Left lung (tissue), 10 donors: ENCODE data around the gene PTGDS. TPM values are rescaled to one million over a fixed set of nuclear protein-coding genes. Genes with fewer than 3 reads are reported as not detected.

ENCODE experiments used
- ATAC-seq: fragments of 200-7000 bp; cut with Tn5 transposase; one replicate; pipeline ENCODE4 v1.9.1; 2020; ENCODE audit warnings: moderate library complexity
- DNase-seq, 4 donors: peaks; one replicate each; pipeline ENCODE4 v3.0.0-alpha.2; 2013 to 2020
- H3K27ac ChIP-seq, 2 donors: fragments of 200-600 bp; sonication (generic) in 1 of 2; one replicate each; pipeline versions ENCODE4 v1.5.0 to v1.8.0; 2020 to 2021
- H3K27me3 ChIP-seq, 2 donors: fragments of 200-600 bp; sonication (generic) in 1 of 2; one replicate each; pipeline versions ENCODE4 v1.5.0 to v1.8.0; 2020 to 2021
- H3K36me3 ChIP-seq, 2 donors: fragments of 200-600 bp; sonication (generic) in 1 of 2; one replicate each; pipeline versions ENCODE4 v1.5.0 to v1.8.0; 2020 to 2021
- H3K4me1 ChIP-seq, 2 donors: fragments of 200-600 bp; one replicate each; pipeline ENCODE4 v1.8.0; 2021
- H3K4me3 ChIP-seq, 2 donors: fragments of 200-600 bp; sonication (generic) in 1 of 2; one replicate each; pipeline versions ENCODE4 v1.5.0 to v1.8.0; 2020 to 2021; ENCODE audit warnings: mild to moderate bottlenecking in 1 of 2
- H3K9me3 ChIP-seq, 2 donors: fragments of 200-600 bp; sonication (generic) in 1 of 2; one replicate each; pipeline versions ENCODE4 v1.5.0 to v1.8.0; 2020 to 2021
- intact Hi-C, 2 donors: fragments of 100-400 bp; cut with DNase I; formaldehyde crosslinking; loops; one replicate each; pipeline versions ENCODE4 v1.11.2 to v1.14.2; 2022
- polyA plus RNA-seq, 6 donors: library from polyadenylated mRNA; unstranded; fragments of 120-200 nt; gene quantifications; one replicate each; pipeline ENCODE4 v1.2.1, GENCODE V29; 2013; ENCODE audit not compliant: insufficient read length in 6 of 6
- total RNA-seq, 2 donors: library from RNA; stranded (reverse); fragmentation: NEBNext Ultra II Directional; extraction: Animal tissue kit (Norgen Biotek cat#: 25700); gene quantifications; one replicate each; pipeline ENCODE4 v1.2.1, GENCODE V29; 2021
- TF ChIP-seq, protein P1 (sequence below), 2 donors: fragments of 200-600 bp; sonication (generic) in 1 of 2; IDR thresholded peaks; one replicate each; pipeline versions ENCODE4 v1.5.0 to v1.8.0; 2021; ENCODE audit warnings: antibody characterized with exemption in 2 of 2
- donor health status: DM: no; HTN: yes; CAD: no.
- donor health status: DM: no; HTN: no; CAD: no.

Gene PTGDS
- total and polyA plus RNA-seq, 8 donors: 23.7 to 137 (median 37.7) TPM

DNA sequence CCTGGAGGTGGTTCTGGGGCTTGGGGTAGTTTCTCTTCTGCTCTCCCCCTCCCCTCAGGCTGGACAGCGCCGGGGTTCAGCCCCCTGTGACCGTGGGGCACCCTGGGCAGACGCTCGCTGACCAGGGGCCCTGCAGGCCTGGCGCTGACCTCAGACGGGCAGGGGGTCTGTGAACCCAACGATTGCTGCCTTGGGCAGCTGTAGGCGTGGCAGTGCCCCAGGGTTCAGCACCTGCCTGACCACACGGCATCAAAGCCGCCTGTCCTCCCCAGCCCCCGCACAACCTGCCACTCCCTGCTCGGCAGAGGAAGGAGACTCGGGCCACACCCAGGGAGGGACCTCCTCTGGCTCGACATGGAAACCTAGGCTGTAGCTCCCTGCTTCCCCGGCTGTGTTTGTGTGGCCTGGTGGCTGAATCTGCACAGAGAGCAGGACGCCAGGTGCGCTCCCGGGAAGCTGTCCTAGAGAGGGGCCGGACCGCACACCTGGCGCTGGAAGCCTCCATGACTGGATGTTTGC lies 13.1 kb upstream of the PTGDS start:
- H3K36me3 ChIP-seq: no peaks in the 10 kb centered on the region
- DNase-seq (no peak), ATAC-seq (no peak)
- H3K4me3 ChIP-seq: no peak overlapping the region
- peaks cover 0 to 20% of the 10 kb centered on the region in 2 donors for H3K4me1 ChIP-seq
- no peaks in the 10 kb centered on the region for H3K9me3 ChIP-seq
- H3K27ac ChIP-seq: no peak overlapping the region
- intact Hi-C loops: no loop called here
- TF ChIP-seq, protein P1, sequence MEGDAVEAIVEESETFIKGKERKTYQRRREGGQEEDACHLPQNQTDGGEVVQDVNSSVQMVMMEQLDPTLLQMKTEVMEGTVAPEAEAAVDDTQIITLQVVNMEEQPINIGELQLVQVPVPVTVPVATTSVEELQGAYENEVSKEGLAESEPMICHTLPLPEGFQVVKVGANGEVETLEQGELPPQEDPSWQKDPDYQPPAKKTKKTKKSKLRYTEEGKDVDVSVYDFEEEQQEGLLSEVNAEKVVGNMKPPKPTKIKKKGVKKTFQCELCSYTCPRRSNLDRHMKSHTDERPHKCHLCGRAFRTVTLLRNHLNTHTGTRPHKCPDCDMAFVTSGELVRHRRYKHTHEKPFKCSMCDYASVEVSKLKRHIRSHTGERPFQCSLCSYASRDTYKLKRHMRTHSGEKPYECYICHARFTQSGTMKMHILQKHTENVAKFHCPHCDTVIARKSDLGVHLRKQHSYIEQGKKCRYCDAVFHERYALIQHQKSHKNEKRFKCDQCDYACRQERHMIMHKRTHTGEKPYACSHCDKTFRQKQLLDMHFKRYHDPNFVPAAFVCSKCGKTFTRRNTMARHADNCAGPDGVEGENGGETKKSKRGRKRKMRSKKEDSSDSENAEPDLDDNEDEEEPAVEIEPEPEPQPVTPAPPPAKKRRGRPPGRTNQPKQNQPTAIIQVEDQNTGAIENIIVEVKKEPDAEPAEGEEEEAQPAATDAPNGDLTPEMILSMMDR (IDR thresholded peaks at IDR 0.05): no peak
- peaks cover 0 to 8% of the 10 kb centered on the region in 2 donors for H3K27me3 ChIP-seq

DNA sequence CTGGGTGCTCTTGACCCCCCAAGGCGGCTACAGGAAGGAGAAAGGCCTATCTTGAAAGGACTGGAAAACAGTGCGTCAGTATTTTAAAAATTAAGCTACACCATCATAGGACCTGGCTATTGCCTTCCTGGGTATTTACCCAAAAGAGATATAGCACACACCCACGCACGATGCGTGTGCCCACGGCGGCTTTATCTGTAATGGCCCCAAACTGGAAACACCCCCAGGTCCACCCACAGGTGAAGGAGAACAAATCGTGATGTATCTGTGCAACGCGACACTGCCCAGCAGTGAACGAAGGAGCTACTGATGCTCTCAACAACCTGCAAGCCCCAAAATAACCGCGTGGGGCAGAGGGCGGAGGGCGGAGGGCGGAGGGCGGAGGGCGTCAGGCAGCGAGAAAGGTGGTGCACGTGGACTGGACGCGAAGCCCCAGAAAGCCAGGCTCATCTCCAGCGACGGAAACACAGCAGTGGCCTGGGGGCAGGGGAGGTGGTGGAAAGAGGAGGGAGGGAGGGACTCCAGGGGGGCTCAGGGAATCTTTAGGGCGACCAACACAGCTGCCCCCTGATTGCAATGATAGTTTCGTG lies 12.4 kb upstream of the PTGDS start:
- H3K4me3 ChIP-seq: no peak overlapping the region
- DNase-seq (no peak), ATAC-seq (no peak)
- H3K9me3 ChIP-seq: no peaks in the 10 kb centered on the region
- peaks cover 0 to 13% of the 10 kb centered on the region in 2 donors for H3K4me1 ChIP-seq
- no peaks in the 10 kb centered on the region for H3K36me3 ChIP-seq
- no peak overlapping the region for H3K27ac ChIP-seq
- TF ChIP-seq, protein P1 (IDR thresholded peaks at IDR 0.05): no peak
- intact Hi-C loops: no loop called here
- peaks cover 0 to 8% of the 10 kb centered on the region in 2 donors for H3K27me3 ChIP-seq

DNA sequence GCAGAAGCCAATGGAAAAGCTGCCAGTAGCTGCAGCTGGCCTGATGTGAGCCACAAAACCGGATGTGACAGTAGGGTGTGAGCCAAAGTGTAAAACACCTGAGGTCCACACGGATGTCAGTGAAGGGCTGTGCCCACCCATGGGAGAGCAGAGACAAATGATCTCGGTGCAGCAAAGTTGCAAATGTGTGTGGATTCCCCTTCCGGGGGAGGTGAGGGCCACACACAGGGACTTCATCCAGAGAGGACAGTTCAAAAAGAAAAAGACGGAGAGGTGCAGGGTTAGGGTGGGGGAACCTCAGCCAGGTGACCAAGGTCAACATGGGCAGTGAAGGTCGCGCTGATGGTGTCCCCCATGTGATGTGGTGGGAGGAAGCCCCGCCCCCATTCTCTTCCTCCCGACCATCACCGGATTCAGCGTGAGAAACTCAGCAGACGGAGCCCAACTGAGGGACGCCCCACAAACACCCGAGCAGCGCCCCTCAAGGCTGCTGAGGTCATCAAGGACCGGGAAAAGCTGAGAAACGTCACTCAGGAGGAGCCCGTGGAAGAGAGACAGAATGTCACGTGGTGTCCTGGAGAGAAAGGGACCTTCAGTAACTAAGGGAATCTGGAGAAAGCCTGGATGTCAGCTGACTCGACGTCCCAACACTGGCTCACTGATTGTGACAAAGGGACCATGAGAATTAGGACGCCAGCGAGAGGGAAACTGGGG lies 11.4 kb upstream of the PTGDS start:
- H3K9me3 ChIP-seq: no peaks in the 10 kb centered on the region
- DNase-seq (no peak), ATAC-seq (no peak)
- TF ChIP-seq, protein P1 (IDR thresholded peaks at IDR 0.05): no peak
- no peak overlapping the region for H3K27ac ChIP-seq
- no peaks in the 10 kb centered on the region for H3K36me3 ChIP-seq
- H3K27me3 ChIP-seq: peaks cover 0 to 8% of the 10 kb centered on the region in 2 donors
- H3K4me3 ChIP-seq: no peak overlapping the region
- intact Hi-C loops: no loop called here
- peaks cover 0 to 12% of the 10 kb centered on the region in 2 donors for H3K4me1 ChIP-seq

DNA sequence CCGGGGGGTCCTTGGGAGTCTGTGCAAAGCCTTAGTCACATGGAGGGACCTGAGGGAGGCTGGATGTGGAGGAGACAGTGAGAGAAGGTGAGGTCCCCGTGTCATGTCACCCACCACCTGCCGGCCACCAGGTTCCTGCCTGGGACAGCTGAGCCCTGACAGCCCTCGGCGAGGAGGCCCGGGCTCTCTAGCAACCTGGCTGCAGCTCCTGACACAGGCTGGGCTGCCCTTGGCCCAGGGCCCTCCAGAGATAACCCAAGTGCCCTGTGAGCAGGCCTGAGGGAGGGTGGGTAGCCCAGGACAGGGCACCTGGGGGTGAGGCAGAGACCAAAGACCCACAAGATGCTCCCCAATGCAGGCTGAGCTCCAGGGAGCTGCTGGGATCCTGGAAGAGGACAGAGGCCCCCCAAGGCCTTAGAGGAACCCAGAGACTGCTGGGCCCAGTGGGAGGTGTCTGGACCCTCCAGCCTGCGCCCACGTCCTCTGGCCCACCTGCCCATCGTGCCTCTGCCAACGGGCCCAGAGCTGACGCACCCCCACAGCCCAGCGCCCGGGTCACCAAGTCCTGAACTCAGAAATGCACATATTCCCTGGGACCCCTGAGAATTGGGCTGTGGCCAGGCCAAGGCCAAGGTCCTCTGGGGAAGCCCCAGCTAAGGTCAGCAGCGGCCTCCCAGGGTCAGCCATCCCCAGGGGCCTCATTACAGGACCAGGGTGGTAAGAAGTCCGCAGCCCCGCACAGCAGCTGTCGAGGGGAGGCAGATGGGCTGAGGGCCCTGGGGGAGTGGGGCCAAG lies 8.8 kb upstream of the PTGDS start:
- ATAC-seq: no peak
- no peak overlapping the region for H3K4me3 ChIP-seq
- intact Hi-C loops: no loop called here
- peaks cover 0 to 8% of the 10 kb centered on the region in 2 donors for H3K27me3 ChIP-seq
- H3K9me3 ChIP-seq: no peaks in the 10 kb centered on the region
- H3K36me3 ChIP-seq: no peaks in the 10 kb centered on the region
- TF ChIP-seq, protein P1 (IDR thresholded peaks at IDR 0.05): no peak
- DNase-seq: no peak
- peaks cover 0 to 13% of the 10 kb centered on the region in 2 donors for H3K4me1 ChIP-seq
- no peak overlapping the region for H3K27ac ChIP-seq

DNA sequence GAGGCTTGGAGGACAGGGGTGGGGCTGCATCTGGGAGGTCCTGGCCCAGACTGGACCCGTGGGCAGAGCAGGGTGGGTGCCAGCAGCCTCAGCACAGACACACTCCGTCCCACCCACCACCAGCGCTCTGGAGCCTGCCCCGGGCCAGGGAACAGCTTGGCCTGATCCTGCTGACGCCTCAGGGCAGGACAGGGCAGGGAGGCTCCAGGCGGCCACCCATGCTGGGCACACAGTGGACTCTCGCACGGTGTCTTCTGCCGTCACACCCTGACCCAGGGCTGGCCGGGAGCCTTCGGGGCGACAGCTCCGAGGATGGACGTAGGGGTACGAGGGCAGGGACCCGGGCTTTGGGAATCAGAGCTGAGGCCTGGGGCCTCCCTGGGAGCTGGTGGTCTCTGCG lies 8.2 kb upstream of the PTGDS start:
- Histone ChIP-seq H3K4me3 (no peak overlapping the region), H3K27me3 (peaks cover 0 to 8% of the 10 kb centered on the region in 2 donors), H3K4me1 (peaks cover 0 to 16% of the 10 kb centered on the region in 2 donors), H3K9me3 (no peaks in the 10 kb centered on the region), H3K36me3 (no peaks in the 10 kb centered on the region), H3K27ac (no peak overlapping the region)
- DNase-seq: no peak
- intact Hi-C loops: no loop called here
- no peak for ATAC-seq
- TF ChIP-seq, protein P1 (IDR thresholded peaks at IDR 0.05): no peak
